Superior temporal gyrus (tissue), 1 donor: ENCODE results near the gene TMEM45B.
"Not testable (repeated sequence)": the region's sequence is repeated elsewhere in the genome, so short reads cannot be mapped to it uniquely, and the experiment has no call there.

Experiments used
- DNase-seq: peaks from one replicate; pipeline ENCODE4 v3.0.0-alpha.2; 2016; ENCODE audit errors: extremely low spot score

Gene TMEM45B

GRCh38 chr11:129808241-129808640, 7.4 kb upstream of the TMEM45B start:
- DNase-seq: not testable (repeated sequence)

- no peak for DNase-seq
These were observed 2.3 kb upstream of the TMEM45B start for GRCh38 chr11:129813231-129813791.

GRCh38 chr11:129814244-129815014, 1.2 kb upstream of the TMEM45B start:
- DNase-seq: no peak

GRCh38 chr11:129817534-129818051, 1.9 kb downstream of the TMEM45B start:
- DNase-seq: no peak

- not testable (repeated sequence) for DNase-seq
These were observed 2.6 kb downstream of the TMEM45B start for GRCh38 chr11:129818236-129818635.

GRCh38 chr11:129819237-129819636, 3.6 kb downstream of the TMEM45B start:
- DNase-seq: no peak

GRCh38 chr11:129820228-129820627, 4.6 kb downstream of the TMEM45B start:
- DNase-seq: not testable (repeated sequence)

- DNase-seq: not testable (repeated sequence)
These were observed 7.6 kb downstream of the TMEM45B start for GRCh38 chr11:129823281-129823680.

- not testable (repeated sequence) for DNase-seq
These were observed 8.2 kb downstream of the TMEM45B start for GRCh38 chr11:129823799-129824198.

- no peak for DNase-seq
These were observed 9.7 kb downstream of the TMEM45B start for GRCh38 chr11:129825380-129825779.

GRCh38 chr11:129828301-129828836, 12.7 kb downstream of the TMEM45B start:
- DNase-seq: no peak

GRCh38 chr11:129829497-129829896, 13.8 kb downstream of the TMEM45B start:
- not testable (repeated sequence) for DNase-seq

GRCh38 chr11:129831227-129831626, 15.6 kb downstream of the TMEM45B start:
- DNase-seq: not testable (repeated sequence)

GRCh38 chr11:129833260-129833659, 17.6 kb downstream of the TMEM45B start:
- not testable (repeated sequence) for DNase-seq

- not testable (repeated sequence) for DNase-seq
These were observed 20.8 kb downstream of the TMEM45B start for GRCh38 chr11:129836423-129836891.

GRCh38 chr11:129836979-129837378, 21.3 kb downstream of the TMEM45B start:
- DNase-seq: no peak

- DNase-seq: no peak
These were observed 24.6 kb downstream of the TMEM45B start for GRCh38 chr11:129840236-129840635.

GRCh38 chr11:129842138-129842537, 26.5 kb downstream of the TMEM45B start:
- DNase-seq: no peak

- DNase-seq: no peak
These were observed 31.1 kb downstream of the TMEM45B start for GRCh38 chr11:129846508-129847335.

GRCh38 chr11:129847361-129847760, 31.7 kb downstream of the TMEM45B start:
- not testable (repeated sequence) for DNase-seq

GRCh38 chr11:129849447-129850130, 33.9 kb downstream of the TMEM45B start:
- no peak for DNase-seq
